ENCODE measurements around the gene TMEM178B.
"Not testable (repeated sequence)": the region's sequence is repeated elsewhere in the genome, so short reads cannot be mapped to it uniquely, and the experiment has no call there.

TMEM178B gene

DNA sequence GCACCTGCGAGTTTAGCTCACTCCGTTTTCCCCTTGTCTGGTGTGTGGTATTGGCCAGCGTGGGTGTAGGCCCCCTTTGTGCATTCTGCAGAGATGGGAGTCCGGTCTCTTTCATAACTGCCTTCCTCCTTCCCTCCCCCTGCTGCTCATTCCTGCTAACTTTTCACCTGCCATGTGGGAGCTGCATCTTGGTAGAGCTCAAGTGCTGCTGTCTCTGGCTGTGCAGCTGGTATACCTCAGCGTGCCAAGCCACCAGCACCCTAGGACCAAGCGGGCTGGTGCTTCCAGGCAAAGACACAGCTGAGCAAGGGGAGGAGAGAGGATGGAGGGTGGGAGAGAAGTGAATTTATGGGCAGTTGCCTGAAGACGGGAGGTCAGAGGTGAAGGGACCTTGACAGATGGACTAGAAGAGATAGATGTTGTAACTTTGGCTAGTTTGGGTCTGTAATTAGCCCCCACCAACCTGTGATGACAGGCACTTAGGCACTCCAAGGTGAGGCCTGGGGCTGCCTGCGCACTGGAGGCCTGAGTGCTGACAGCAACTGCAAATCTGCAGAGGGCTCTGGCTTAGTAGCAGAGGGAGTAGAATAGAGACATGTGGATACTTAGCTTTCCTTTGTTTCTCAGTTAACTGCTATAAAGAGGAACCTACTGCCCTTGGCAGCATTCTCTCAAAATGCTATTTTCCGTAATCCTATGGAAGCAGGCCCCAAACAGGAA, 328.6 kb downstream of the TMEM178B start:
- no peak for DNase-seq

DNA sequence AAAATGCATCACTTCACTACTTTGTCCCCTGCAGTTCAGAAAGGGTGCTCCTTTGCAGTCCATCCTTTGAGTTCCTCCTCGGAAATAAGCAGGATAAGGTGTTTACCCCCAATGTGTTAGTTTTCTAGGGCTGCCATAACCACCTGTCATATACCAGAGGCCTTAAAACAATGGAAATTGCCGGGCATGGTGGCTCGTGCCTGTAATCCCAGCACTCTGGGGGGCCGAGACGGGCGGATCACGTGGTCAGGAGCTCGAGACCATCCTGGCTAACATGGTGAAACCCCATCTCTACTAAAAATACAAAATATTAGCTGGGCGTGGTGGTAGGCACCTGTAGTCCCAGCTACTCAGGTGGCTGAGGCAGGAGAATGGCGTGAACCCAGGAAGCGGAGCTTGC, 330.0 kb downstream of the TMEM178B start:
- not testable (repeated sequence) for DNase-seq

DNA sequence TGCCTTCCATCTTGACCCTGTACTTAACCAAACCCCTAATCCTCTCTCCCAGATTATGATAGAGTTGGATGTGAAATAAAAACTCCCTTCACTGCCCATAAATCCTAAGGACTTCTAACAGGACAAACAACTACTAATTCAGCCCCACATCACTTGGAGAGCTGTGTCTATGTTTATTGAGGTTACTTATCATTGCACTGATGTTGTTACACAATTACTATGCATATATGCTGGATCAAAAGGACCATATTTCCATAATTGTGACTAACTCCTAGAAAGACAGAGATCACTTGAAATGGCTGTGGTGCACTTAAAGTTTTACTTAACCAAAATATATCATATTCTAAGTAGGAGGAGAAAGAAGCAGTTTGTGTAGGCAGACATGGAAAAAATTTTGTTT, 332.5 kb downstream of the TMEM178B start:
- DNase-seq: no peak

DNA sequence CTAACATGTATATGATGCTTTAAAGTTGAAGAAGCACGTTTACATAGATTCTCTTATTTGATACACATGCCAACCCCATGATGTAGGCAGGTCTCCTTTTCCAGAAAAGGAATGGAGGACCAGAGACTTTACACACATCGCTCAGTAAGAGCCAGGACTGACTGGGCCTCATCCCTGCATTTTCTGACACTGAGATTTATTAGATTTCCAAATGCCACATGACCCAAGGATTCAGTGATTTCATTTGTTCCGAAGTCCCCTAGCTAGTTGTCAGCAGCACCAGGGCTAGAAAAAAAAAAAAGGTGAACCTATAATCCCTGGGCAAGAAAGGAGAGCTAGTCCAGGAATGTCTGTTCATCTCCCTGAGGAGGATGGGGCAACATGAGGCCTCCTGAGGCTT, 334.0 kb downstream of the TMEM178B start:
- no peak for DNase-seq

DNA sequence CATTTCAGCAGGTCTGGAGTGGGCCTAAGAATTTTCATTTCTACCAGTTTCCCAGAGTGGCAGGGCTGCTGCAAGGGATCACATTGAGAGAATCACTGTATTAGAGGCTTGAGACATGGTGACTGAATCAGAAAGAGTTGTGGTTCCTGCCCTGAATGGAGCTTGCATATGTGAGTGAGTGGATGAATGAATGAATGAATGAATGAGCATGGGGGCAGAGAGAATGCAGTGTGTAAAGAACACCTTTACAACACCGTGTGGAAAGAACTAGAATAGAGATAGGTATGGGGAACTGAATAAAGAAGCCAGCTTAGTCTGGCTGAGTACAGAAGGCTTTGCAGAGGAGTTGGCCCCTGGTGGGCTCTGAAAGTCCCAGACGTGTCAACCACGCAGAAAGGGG, 334.6 kb downstream of the TMEM178B start:
- DNase-seq: no peak

DNA sequence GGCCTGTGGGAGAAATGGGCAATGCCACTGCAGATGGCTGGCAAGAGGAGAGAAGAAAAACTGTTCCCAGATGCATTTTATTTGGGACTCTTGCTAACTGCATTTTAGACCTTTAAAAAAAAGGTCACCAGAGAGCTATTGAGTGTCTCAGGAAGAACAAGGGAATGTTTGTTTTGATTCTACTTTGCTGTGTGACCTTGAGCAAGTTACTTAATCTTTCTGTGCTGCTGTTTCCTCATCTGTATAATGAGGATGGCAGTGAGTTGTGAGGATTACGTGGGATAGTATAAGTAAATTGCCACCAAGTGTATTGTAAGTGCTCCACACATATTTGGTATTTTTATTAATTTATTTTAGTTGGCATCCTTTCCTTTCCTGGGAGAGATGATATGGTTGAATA, 335.4 kb downstream of the TMEM178B start:
- no peak for DNase-seq

DNA sequence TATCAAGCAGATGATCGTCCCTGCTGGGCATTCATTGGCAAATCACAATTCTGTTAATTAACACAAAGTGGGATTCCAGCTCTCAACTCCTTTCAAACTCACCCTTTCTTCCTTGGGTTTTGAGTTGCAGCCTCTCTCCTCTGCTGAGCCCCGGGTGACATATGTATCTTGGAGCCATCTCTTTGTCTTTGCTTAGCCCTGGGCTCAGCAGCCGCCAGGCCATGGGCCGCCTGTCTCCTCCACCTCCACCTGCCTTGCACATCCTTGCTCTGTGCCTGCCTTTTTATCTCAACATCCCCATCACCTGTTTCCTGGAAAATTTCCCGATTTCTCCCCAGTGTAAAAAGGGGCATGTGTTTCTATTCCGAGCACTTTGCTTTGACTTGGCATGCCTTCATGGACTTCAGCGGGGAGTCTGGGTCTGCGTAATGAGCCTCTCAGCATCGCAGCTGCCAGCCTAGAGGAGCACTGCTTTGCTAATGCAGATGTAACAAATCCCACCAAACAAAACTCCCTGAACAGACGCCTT, 336.0 kb downstream of the TMEM178B start:
- DNase-seq: no peak

DNA sequence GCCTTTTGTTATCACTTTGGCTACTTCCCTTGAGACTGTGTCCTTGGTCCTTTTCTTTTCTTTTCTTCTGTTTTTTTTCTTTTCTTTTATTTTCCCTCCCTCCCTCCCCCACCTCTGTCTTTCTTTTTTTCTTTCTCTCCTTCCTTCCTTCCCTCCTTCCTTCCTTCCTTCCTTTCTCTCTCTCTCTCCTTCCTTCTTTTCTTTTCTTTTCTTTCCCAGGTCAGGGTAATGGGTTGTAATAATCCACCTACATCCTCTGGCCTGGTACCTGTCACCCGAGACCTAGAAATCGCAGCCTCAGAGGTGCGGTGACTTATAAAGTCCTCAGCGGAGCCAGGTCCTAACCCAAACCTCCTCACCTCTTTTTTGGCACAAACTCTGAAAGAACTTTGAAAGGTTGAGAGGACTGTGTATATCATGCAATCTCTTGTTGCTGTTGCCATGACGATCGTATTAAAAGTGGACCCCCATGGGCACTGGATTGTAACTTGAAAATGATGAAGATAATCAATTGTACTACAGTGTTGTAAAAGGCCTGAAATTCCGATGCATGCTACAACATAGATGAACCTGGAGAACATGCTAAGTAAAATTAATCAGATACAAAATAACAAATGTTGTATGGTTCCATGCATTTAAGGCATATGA, 336.6 kb downstream of the TMEM178B start:
- DNase-seq: no peak

DNA sequence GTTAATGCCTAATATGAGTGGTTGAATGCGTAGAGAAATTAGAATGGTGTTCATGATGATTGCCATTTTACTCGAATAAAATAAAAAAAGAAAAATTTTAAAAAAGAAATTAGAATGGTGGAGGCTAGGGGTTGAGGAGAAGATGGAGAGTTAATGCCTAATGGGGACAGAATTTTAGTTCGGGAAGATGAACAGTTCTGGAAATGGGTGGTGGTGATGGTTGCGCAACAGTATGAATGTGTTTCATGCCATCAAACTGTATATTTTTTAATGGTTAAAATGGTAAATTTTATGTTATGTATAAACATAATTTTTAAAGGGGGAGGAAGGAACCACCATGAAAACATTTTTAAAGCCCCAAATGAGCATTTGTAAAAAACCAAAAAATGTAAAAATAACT, 337.3 kb downstream of the TMEM178B start:
- DNase-seq: no peak

DNA sequence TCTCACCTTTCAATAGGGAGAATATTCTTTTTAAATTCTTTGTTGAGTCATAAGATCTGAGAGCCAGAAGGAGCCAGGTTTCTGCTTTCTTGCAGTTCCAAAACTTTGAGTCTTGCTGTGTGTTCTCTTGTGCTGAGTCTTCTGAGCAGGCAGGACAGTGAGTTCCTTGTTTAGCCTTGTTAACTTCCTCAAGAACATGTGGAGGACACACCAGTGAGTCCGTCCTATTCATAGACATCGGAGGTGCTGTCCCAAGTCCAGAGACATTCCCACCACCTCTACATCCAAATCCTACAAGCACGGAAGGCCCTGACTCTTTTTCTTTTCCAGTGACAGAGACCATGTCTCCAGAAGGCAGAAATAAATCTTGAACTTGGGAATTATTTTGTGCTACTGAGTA, 342.1 kb downstream of the TMEM178B start:
- no peak for DNase-seq

DNA sequence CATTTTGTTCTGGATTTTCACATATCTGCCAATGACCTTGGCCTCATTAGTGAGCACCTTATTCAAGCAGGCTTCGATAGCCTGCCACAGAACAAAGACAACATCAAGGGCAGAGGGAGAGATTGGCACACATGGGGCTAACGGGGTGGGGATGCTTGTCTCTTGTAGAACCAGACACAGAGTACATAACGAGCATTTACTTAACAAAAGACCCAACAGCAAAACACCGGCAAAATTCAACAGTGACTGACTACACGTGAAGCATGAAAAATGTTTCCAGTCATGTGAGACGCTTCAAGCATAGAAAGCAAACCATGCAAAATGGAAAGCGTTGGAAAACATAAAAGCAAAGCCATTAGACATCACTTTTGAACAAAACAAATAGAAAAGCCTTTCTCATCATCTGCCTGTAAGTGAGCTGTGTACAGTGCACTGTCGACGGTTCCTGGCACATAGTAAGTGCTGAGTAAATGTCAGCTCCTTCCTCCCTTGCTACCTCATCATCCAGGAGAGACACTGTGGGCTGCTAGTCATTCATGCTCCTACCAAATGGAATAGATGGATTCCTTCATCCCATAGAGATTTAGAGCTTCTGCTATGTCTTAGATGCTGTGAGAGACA, 342.9 kb downstream of the TMEM178B start:
- no peak for DNase-seq

DNA sequence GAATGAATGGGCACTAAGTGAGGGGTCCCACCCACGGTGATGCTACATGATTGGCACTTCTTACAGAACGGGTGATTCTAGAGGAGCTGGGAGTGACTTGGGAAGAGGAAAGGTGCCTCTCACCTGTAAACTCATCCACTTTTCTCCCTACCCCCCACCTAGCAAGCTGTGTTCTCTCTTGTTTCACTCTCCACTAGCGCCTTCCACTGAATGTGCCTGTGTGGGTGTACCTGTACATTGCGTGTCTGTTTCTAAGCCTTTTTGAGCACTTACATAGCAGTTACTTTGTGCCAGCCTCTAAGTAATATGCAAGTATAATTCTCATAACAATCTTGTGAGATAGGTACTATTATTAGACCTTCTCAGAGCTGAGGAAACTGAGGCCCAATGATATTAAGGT, 343.6 kb downstream of the TMEM178B start:
- no peak for DNase-seq

DNA sequence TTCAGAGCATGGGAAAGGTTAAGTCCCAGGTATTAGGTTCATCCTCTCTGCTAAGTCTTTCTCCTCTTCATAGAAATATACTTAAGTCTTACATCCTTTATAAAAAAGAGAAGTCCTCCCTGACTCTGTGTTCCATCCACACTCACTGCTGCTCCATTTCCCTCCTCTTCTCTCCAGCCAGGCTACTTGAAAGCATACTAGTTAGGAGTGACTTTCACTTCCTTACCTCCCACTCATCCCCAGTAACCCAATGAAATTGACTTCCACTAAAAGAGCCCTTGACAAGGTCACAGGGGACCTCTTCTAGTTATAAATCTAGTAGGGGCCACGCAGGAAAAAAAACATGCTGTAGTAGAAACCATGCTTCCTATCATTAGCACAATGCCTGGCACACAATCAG, 344.2 kb downstream of the TMEM178B start:
- no peak for DNase-seq

DNA sequence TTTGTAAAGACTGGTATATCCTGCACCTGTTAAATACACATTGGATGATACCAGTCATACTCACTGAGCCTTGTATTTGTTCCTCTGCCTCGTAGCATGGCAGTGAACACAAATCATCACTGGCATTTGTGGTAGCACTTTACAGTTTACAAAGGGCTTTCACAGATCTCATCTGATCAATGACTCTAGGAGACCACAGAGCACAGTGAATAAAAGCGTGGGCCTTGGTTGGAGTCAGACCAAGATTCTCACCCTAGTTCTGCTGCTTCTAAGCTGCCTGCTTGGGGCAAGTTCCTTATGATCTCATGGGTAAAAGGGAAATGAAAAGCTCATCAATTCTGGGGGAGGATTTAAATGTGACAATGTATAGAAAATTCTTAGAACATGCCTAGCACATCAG, 347.4 kb downstream of the TMEM178B start:
- DNase-seq: no peak

DNA sequence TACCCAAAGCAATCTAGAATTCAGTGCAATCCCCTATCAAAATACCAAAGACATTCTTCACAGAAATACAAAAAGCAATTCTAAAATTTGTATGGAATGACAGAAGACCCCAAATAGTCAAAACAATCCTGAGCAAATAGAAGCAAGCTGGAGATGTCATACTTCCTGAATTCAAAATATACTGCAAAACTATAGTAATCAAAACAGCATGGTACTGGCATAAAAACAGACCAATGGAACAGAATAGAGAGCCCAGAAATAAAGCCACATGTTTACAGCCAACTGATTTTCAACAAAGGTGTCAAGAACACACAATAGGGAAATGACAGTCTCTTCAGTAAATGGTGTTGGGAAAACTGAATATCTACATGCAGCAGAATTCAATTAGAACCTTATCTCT, 353.3 kb downstream of the TMEM178B start:
- DNase-seq: no peak

DNA sequence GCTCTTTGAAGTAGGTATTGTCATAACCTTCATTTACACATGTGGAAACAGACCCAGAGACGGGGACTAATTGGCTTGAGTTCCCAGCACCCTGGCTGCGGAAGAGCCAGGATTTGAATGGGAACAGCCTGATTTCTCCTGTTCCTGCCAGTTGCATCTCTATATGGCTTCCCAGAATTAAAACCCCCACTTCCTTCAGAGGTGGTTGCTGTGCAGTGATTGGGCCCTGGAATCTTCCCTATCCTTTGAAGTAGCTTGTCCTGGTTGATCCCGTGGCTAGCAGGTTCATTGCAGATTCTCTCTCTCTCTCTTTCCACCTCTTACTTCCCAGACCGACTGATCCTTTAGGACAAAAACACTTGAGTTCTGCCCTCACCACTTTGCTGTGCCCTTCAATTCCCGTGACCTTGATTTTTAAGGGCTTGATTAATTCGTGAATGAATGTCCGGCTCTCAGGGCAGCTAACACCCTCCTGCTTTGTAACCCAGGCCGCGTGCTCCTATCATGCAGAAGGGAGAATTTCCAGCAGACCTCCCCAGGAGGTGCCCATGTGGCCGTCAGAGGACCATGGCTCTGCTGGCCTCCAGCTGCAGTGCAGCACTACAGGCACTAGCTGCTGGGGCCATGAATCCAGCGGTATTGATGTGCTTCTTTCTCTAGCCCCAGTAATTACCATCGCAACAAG, 356.7 kb downstream of the TMEM178B start:
- no peak for DNase-seq

DNA sequence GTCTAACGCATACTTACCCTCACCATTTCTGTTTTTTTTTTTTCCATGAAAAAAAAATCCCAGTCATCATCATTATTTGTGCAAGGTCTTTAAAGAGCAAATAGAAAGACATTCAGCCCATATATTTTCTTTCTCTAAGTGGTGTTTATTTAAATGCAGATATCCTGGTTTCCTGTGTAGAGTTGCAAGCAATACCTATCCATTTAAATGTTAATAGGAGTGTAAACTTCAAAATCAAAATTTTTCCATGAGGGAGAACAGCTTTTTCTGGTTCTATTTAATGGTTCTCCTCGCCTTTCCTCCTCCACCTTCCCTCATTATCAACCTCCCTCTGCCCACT, 357.2 kb downstream of the TMEM178B start:
- no peak for DNase-seq

DNA sequence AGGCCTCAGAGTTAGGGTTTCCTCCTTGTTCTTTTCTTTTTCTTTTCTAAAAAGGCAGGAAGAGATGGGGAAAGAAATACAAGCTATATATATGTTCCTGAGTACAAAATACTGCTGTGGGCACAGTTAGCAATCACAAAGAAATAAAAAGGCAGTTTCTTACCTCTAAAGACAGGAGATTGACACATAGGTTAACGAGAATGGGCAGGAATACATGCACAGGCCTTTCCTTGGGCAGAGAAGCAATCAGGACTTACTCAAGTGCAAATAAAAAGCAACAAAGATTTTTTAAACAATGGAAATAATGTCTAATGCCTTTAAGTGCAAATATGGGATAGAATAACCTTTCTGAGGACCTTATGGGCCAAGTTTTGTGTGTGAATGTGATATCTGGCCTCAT, 357.8 kb downstream of the TMEM178B start:
- DNase-seq: no peak

DNA sequence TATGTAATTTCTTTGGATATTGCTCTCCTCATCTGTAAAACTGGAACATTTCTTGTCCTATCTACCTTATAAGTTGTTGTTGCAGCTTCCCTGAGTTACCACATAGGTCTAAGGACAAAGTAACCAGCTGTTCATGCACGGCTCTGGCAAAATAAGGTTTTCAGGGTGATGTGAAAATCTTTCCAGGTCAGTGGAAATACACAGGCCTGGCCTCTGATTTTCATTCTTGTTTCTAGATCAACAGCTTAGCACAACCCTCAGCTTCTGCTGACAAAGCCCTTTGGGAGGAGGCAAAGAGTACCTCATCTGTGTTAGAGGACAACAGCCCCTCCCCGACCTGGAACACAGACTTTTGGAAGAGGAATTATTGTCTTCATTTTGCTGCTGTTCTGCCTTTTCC, 359.8 kb downstream of the TMEM178B start:
- no peak for DNase-seq

DNA sequence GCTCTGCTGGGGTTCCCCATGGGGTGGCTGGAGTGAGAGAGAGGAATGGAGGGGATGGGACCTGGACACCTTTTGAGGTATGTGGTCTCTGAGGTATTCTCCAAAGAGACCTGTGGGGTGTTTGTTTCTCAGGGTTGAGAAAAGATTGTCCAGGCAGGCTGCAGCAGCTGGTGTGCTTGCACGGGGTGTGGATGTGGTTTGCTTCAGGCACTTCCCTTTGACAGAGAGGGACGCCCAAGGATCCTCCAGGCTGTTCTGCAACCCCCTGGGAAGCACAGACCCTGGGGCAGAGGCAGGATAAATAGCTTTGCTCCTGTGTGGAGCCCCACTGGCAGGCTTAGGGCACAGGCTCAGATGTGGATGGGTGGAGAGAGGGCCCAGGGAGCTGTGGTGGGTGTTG, 362.3 kb downstream of the TMEM178B start:
- DNase-seq: no peak

DNA sequence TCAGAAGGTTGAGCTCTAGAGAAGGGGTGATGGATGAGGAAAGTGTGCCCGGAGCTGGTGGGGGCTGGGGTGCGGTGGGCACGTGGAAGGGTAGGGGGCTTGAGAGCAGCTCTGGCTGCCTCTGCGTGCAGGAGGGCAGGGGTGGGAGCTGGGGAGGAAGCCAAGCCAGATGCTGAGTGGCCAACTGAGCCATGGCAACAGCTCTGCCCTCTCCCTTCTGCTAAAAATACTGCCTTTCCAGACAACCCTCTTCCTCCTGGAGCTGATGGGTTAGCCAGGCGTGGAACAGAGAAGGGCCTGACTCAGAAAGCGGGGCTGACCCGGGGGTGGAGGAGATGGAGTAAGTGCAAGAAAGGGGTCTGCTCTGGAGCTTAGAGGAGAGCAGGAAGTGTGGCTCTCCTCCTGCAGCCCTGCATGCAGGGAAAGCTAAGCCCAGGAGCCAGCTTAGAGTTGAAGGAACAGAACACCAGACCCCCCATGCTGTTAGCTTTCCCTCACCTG, 362.8 kb downstream of the TMEM178B start:
- DNase-seq: no peak

DNA sequence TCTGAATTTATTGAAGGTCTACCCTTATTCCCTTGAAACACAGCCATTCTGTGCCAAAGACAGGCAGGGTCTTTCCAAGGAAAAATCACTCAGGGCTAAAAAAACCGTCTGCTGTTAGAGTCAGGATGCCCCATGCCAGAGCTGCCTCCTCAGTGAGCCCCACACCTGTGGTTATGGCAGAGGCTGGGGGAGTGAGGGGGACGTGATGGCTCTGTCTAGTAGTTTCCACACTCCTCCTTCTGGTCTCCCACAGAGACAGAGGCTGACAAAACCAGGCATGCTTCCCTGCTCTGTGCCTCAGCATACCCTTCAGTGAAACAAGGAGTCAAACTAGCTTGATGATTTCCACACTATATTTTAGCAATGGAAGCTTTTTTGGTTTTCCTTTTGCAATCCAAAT, 365.3 kb downstream of the TMEM178B start:
- DNase-seq: no peak

DNA sequence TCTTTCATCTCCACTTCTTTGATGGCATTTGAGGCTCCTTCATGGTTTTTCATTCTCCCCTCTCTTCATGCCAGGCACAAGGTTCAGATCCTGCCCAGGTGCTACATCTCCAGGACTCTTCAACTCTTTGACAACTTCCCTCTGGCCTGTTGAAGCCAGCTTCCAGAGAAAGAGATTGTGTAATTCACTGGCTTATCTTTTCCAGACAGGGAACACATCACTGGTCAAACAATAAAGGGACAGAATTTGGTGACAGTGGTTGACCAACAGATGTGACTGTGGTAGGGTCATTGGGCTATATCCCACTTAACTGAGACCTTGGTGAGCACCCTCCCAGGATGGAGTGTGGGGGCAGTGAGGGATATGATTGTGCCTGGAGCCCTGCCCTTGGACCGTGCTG, 365.9 kb downstream of the TMEM178B start:
- no peak for DNase-seq
